ENCODE data around the gene LSM3. TPM values are rescaled to one million over a fixed set of nuclear protein-coding genes. Genes with fewer than 3 reads are reported as not detected.

LSM3 gene
- total and polyA plus RNA-seq, 4 experiments from 2014 or later, result 7.2 to 30.7 (median 15.1) TPM

- DNase-seq, result no peak
- Mint-ChIP-seq H3K4me3 (no peak overlapping the region), H3K9me3 (peaks cover 0 to 23% (median 16%) of the 10 kb centered on the region in 8 donors), H3K27ac (no peak overlapping the region), H3K4me1 (peaks cover 0 to 6% (median 5%) of the 10 kb centered on the region in 4 donors), H3K27me3 (peaks cover 16 to 21% of the 10 kb centered on the region in 2 donors), H3K36me3 (peaks cover 2 to 8% of the 10 kb centered on the region in 2 donors)
- Histone ChIP-seq H3K27me3 (ENCODE audit: insufficient read depth, low read length) (no peaks in the 10 kb centered on the region), H3K36me3 (ENCODE audit: insufficient read depth, low read length) (no peaks in the 10 kb centered on the region), H3K9me3 (ENCODE audit: control insufficient read depth in 1 of 2, low read length in 2 of 2) (no peaks in the 10 kb centered on the region), H3K4me1 (ENCODE audit: insufficient read depth, low read length) (no peaks in the 10 kb centered on the region), H3K4me3 (ENCODE audit: low read length in 2 of 2) (no peak overlapping the region), H3K27ac (ENCODE audit: low read depth, low read length) (no peak overlapping the region)
- ChIA-PET CTCF (ENCODE audit: partially characterized antibody) (interaction anchor here (2.3 kb wide), 1 partner anchor 33 kb away, joined by 8 read pairs; no protein-coding TSS in a partner anchor), POLR2A (ENCODE audit: partially characterized antibody) (no interaction called here)
- intact Hi-C loops (cut with micrococcal nuclease), result no loop called here
Observed at GRCh38 chr3:14236902-14237301, 58.3 kb downstream of the LSM3 start.

- Histone ChIP-seq H3K36me3 (ENCODE audit: insufficient read depth, low read length) (no peaks in the 10 kb centered on the region), H3K4me1 (ENCODE audit: insufficient read depth, low read length) (no peaks in the 10 kb centered on the region), H3K27me3 (ENCODE audit: insufficient read depth, low read length) (no peaks in the 10 kb centered on the region), H3K9me3 (ENCODE audit: control insufficient read depth in 1 of 2, low read length in 2 of 2) (no peaks in the 10 kb centered on the region), H3K27ac (ENCODE audit: low read depth, low read length) (no peak overlapping the region), H3K4me3 (ENCODE audit: low read length in 2 of 2) (no peak overlapping the region)
- DNase-seq, result no peak
- peaks cover 0 to 20% (median 15%) of the 10 kb centered on the region in 8 donors for H3K9me3 Mint-ChIP-seq
- POLR2A ChIA-PET (ENCODE audit: partially characterized antibody), result no interaction called here
- H3K4me1 Mint-ChIP-seq, result peaks cover 0 to 6% (median 5%) of the 10 kb centered on the region in 4 donors
- peaks cover 13 to 18% of the 10 kb centered on the region in 2 donors for H3K27me3 Mint-ChIP-seq
- CTCF ChIA-PET (ENCODE audit: partially characterized antibody), result interaction anchor here (2.3 kb wide), 1 partner anchor 34 kb away, joined by 8 read pairs; no protein-coding TSS in a partner anchor
- H3K4me3 Mint-ChIP-seq, result no peak overlapping the region
- H3K27ac Mint-ChIP-seq, result no peak overlapping the region
- peaks cover 2 to 8% of the 10 kb centered on the region in 2 donors for H3K36me3 Mint-ChIP-seq
- intact Hi-C loops (cut with micrococcal nuclease), result no loop called here
Observed at GRCh38 chr3:14237457-14237856, 58.8 kb downstream of the LSM3 start.

DNA sequence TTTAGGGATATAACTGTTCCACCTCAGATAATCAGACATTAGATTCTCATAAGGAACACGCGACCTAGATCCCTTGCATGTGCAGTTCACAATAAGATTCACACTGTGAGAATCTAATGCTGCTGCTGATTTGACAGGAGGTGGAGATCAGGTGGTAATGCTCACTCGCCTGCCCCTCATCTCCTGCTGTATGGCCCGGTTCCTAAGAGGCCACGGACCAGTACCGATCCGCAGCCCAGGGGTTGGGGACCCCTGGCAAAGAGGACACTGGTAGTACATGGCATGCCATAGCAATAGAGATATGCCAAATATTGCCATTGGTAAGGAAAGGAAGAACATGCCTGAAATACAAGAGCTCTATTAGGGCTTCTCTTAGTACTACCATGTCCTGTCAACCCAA, 59.7 kb downstream of the LSM3 start:
- CTCF ChIA-PET (ENCODE audit: partially characterized antibody), result no interaction called here
- Histone ChIP-seq H3K36me3 (ENCODE audit: insufficient read depth, low read length) (no peaks in the 10 kb centered on the region), H3K27me3 (ENCODE audit: insufficient read depth, low read length) (no peaks in the 10 kb centered on the region), H3K4me3 (ENCODE audit: low read length in 2 of 2) (no peak overlapping the region), H3K27ac (ENCODE audit: low read depth, low read length) (no peak overlapping the region), H3K4me1 (ENCODE audit: insufficient read depth, low read length) (no peaks in the 10 kb centered on the region), H3K9me3 (ENCODE audit: control insufficient read depth in 1 of 2, low read length in 2 of 2) (no peaks in the 10 kb centered on the region)
- H3K36me3 Mint-ChIP-seq, result peaks cover 0 to 4% of the 10 kb centered on the region in 2 donors
- no peak overlapping the region for H3K27ac Mint-ChIP-seq
- POLR2A ChIA-PET (ENCODE audit: partially characterized antibody), result interaction anchor here (0.8 kb wide), 1 partner anchor 164 kb away, joined by 3 read pairs; the partner anchor contains the start of gene SLC6A6
- H3K9me3 Mint-ChIP-seq, result peaks cover 0 to 15% (median 9%) of the 10 kb centered on the region in 8 donors
- DNase-seq, result no peak
- peaks cover 7 to 13% of the 10 kb centered on the region in 2 donors for H3K27me3 Mint-ChIP-seq
- intact Hi-C loops (cut with micrococcal nuclease), result no loop called here
- peaks cover 0 to 1% (median 0%) of the 10 kb centered on the region in 4 donors for H3K4me1 Mint-ChIP-seq
- H3K4me3 Mint-ChIP-seq, result no peak overlapping the region

DNA sequence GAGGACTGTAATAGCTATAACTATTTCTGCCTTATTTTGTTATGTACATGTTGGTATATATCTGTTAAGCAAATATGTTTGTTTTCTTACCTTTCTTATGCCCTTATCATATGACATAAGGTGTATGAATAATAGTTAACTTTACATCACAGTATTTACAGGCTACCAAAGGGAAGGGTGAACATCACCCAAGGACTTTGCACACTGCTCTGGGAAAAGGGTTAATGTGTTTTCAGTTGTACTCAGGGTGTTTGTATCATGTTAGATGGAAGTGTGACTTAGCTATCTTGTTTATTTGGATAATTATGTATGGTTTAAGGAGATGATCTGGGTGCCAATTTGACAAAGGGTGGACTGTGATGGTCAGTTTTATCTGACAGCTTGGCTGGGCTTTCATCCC, 60.3 kb downstream of the LSM3 start:
- no peak overlapping the region for H3K27ac ChIP-seq (ENCODE audit: low read depth, low read length)
- no peaks in the 10 kb centered on the region for H3K36me3 ChIP-seq (ENCODE audit: insufficient read depth, low read length)
- H3K27ac Mint-ChIP-seq, result no peak overlapping the region
- H3K4me3 Mint-ChIP-seq, result no peak overlapping the region
- no peak overlapping the region for H3K4me3 ChIP-seq (ENCODE audit: low read length in 2 of 2)
- intact Hi-C loops (cut with micrococcal nuclease), result no loop called here
- no peaks in the 10 kb centered on the region for H3K27me3 ChIP-seq (ENCODE audit: insufficient read depth, low read length)
- H3K9me3 ChIP-seq (ENCODE audit: control insufficient read depth in 1 of 2, low read length in 2 of 2), result no peaks in the 10 kb centered on the region
- ChIA-PET CTCF (ENCODE audit: partially characterized antibody) (no interaction called here), POLR2A (ENCODE audit: partially characterized antibody) (interaction anchor here (0.8 kb wide), 1 partner anchor 163 kb away, joined by 3 read pairs; the partner anchor contains the start of gene SLC6A6)
- DNase-seq, result no peak
- H3K27me3 Mint-ChIP-seq, result peaks cover 4 to 9% of the 10 kb centered on the region in 2 donors
- H3K4me1 Mint-ChIP-seq, result no peaks in the 10 kb centered on the region
- no peaks in the 10 kb centered on the region for H3K36me3 Mint-ChIP-seq
- H3K9me3 Mint-ChIP-seq, result peaks cover 0 to 10% (median 5%) of the 10 kb centered on the region in 8 donors
- no peaks in the 10 kb centered on the region for H3K4me1 ChIP-seq (ENCODE audit: insufficient read depth, low read length)

DNA sequence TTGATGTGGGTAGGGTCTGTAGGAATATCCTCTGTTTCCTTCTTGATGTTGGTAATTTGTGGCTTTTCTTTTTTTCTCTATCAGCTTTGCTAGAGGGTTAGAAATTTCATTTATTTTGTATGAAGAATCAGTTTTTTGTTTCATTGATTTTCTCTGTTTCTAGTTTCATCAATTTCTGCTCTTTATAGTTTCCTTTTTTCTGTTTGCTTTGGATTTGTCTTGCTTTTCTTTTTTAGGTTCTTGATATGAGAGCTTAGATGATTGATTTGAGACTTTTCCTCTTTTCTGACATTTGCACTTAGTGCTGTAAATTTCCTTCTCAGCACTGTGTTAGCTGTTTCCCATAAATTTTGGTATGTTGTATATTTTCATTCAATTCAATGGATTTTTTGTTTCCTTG, 61.3 kb downstream of the LSM3 start:
- Mint-ChIP-seq H3K4me3 (no peak overlapping the region), H3K4me1 (no peaks in the 10 kb centered on the region), H3K9me3 (peaks cover 0 to 4% (median 0%) of the 10 kb centered on the region in 8 donors), H3K27me3 (peaks cover 5 to 10% of the 10 kb centered on the region in 2 donors), H3K36me3 (no peaks in the 10 kb centered on the region), H3K27ac (no peak overlapping the region)
- Histone ChIP-seq H3K4me3 (ENCODE audit: low read length in 2 of 2) (no peak overlapping the region), H3K9me3 (ENCODE audit: control insufficient read depth in 1 of 2, low read length in 2 of 2) (no peaks in the 10 kb centered on the region), H3K4me1 (ENCODE audit: insufficient read depth, low read length) (no peaks in the 10 kb centered on the region), H3K27ac (ENCODE audit: low read depth, low read length) (no peak overlapping the region), H3K27me3 (ENCODE audit: insufficient read depth, low read length) (no peaks in the 10 kb centered on the region), H3K36me3 (ENCODE audit: insufficient read depth, low read length) (no peaks in the 10 kb centered on the region)
- no peak for DNase-seq
- ChIA-PET CTCF (ENCODE audit: partially characterized antibody) (no interaction called here), POLR2A (ENCODE audit: partially characterized antibody) (no interaction called here)
- intact Hi-C loops (cut with micrococcal nuclease), result no loop called here

- POLR2A ChIA-PET (ENCODE audit: partially characterized antibody), result no interaction called here
- no peaks in the 10 kb centered on the region for H3K4me1 Mint-ChIP-seq
- CTCF ChIA-PET (ENCODE audit: partially characterized antibody), result no interaction called here
- Histone ChIP-seq H3K4me3 (ENCODE audit: low read length in 2 of 2) (no peak overlapping the region), H3K9me3 (ENCODE audit: control insufficient read depth in 1 of 2, low read length in 2 of 2) (no peaks in the 10 kb centered on the region), H3K27ac (ENCODE audit: low read depth, low read length) (no peak overlapping the region), H3K4me1 (ENCODE audit: insufficient read depth, low read length) (no peaks in the 10 kb centered on the region), H3K27me3 (ENCODE audit: insufficient read depth, low read length) (no peaks in the 10 kb centered on the region), H3K36me3 (ENCODE audit: insufficient read depth, low read length) (no peaks in the 10 kb centered on the region)
- H3K9me3 Mint-ChIP-seq, result peaks cover 0 to 2% (median 0%) of the 10 kb centered on the region in 8 donors
- no peak overlapping the region for H3K4me3 Mint-ChIP-seq
- no peak overlapping the region for H3K27ac Mint-ChIP-seq
- intact Hi-C loops (cut with micrococcal nuclease), result no loop called here
- no peaks in the 10 kb centered on the region for H3K36me3 Mint-ChIP-seq
- H3K27me3 Mint-ChIP-seq, result peaks cover 2 to 8% of the 10 kb centered on the region in 2 donors
- no peak for DNase-seq
Observed at GRCh38 chr3:14240366-14240765, 61.7 kb downstream of the LSM3 start.

DNA sequence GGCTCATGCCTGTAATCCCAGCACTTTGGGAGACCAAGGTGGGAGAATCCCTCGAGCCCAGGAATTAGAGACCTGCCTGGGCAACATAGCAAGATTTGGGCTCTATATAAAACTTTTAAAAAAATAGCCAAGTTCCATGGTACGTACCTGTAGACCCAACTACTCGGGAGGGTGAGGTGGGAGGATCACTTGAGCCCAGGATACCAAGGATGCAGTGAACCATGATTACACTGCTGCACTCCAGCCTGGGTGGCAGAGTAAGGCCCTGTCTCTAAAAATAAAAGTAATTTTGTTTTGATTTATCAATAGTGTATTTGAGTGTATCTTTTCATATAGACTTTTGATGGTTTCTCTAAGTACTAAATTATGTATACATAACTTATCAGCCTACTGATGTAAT, 63.1 kb downstream of the LSM3 start:
- Histone ChIP-seq H3K36me3 (ENCODE audit: insufficient read depth, low read length) (no peaks in the 10 kb centered on the region), H3K4me1 (ENCODE audit: insufficient read depth, low read length) (no peaks in the 10 kb centered on the region), H3K27me3 (ENCODE audit: insufficient read depth, low read length) (no peaks in the 10 kb centered on the region), H3K4me3 (ENCODE audit: low read length in 2 of 2) (no peak overlapping the region), H3K9me3 (ENCODE audit: control insufficient read depth in 1 of 2, low read length in 2 of 2) (no peaks in the 10 kb centered on the region), H3K27ac (ENCODE audit: low read depth, low read length) (no peak overlapping the region)
- Mint-ChIP-seq H3K27ac (no peak overlapping the region), H3K4me1 (no peaks in the 10 kb centered on the region), H3K9me3 (no peaks in the 10 kb centered on the region), H3K36me3 (no peaks in the 10 kb centered on the region), H3K4me3 (no peak overlapping the region), H3K27me3 (peaks cover 5 to 7% of the 10 kb centered on the region in 2 donors)
- POLR2A ChIA-PET (ENCODE audit: partially characterized antibody), result no interaction called here
- intact Hi-C loops (cut with micrococcal nuclease), result no loop called here
- CTCF ChIA-PET (ENCODE audit: partially characterized antibody), result interaction anchor here (0.7 kb wide), 1 partner anchor 38 kb away, joined by 3 read pairs; no protein-coding TSS in a partner anchor
- no peak for DNase-seq
